ENCODE measurements around the gene FAM180A. TPM values are rescaled to one million over a fixed set of nuclear protein-coding genes. Genes with fewer than 3 reads are reported as not detected.

FAM180A gene
- total and polyA plus RNA-seq, 2 experiments from 2014 or later = not detected

DNA sequence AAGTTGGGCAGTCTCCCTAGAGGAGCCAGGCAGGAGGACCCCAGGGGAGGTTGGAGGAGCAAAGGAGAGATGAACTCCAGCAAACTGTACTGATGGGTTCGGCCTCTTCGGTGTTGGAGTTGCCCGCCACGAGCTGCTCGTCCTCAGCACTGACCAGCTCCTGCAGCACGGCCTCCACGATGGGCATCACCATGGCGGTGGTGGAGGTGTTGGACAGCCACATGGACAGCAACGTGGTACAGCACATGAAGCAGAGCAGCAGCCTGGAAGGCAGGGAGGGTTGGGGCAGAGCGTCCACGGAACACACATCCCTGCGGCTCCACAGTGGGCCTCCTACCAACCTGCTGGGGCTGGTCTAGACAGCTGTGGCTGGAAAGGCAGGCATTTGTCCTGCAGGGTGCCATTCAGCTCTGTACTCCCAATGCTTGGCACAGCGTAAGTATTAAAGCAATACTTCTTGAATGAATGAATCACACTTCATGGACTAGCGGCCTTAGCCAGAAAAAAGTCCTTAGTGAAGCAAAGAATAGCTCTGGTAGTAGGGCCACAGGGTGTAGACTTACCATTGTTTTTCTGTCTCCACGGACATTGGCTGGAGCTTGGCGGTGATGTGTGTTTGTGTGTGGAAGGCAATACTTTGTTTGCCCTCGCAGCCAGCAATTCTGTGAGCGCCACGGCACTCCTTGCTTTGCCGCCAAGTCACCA lies 42.4 kb downstream of the FAM180A start:
- H4K20me1 ChIP-seq (replicated peaks; ENCODE audit: insufficient read depth) = no peaks in the 10 kb centered on the region
- 0 out of 2 replicates have a peak, but pooled peaks cover under 1% of the 10 kb centered on the region for H3F3A ChIP-seq (replicated peaks; ENCODE audit: low read depth)
- no peaks in the 10 kb centered on the region for H3K27me3 ChIP-seq (ENCODE audit: insufficient read depth)
- H3K36me3 ChIP-seq (ENCODE audit: insufficient read depth) = no peaks in the 10 kb centered on the region
- H3K79me2 ChIP-seq (replicated peaks; ENCODE audit: insufficient read depth) = no peaks in the 10 kb centered on the region
- ATAC-seq (no peak), DNase-seq (ENCODE audit: low spot score) (no peak)
- H3K27ac ChIP-seq (ENCODE audit: low read depth) = no peak overlapping the region
- Mint-ChIP-seq H3K4me3 (no peak overlapping the region), H3K27me3 (ENCODE audit: insufficient read depth, low read depth, poor library complexity) (peaks cover 8% of the 10 kb centered on the region), H3K9me3 (no peaks in the 10 kb centered on the region), H3K4me1 (peaks cover 10% of the 10 kb centered on the region; the same call in 2 of the 3 replicates), H3K36me3 (ENCODE audit: low read depth) (no peaks in the 10 kb centered on the region; the same call in 2 of the 3 replicates), H3K27ac (no peak overlapping the region)
- no peak overlapping the region for H3K4me2 ChIP-seq
- TF ChIP-seq JUNB (IDR thresholded peaks at IDR 0.05; ENCODE audit: unreplicated experiment) (no peak), POLR2AphosphoS5 (IDR thresholded peaks at IDR 0.05; ENCODE audit: low read depth) (no peak), NANOG (IDR thresholded peaks at IDR 0.05; ENCODE audit: borderline replicate concordance) (no peak), STAT1 (IDR thresholded peaks at IDR 0.05; ENCODE audit: unreplicated experiment) (no peak), EZH2 (IDR thresholded peaks at IDR 0.05; ENCODE audit: low read depth, unreplicated experiment) (no peak), CREB1 (CRISPR knock-in tag; IDR thresholded peaks at IDR 0.05; ENCODE audit: low read depth) (no peak)
- TF ChIP-seq, protein P1, sequence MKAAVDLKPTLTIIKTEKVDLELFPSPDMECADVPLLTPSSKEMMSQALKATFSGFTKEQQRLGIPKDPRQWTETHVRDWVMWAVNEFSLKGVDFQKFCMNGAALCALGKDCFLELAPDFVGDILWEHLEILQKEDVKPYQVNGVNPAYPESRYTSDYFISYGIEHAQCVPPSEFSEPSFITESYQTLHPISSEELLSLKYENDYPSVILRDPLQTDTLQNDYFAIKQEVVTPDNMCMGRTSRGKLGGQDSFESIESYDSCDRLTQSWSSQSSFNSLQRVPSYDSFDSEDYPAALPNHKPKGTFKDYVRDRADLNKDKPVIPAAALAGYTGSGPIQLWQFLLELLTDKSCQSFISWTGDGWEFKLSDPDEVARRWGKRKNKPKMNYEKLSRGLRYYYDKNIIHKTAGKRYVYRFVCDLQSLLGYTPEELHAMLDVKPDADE (IDR thresholded peaks at IDR 0.05) = no peak
- TF ChIP-seq, protein P2, sequence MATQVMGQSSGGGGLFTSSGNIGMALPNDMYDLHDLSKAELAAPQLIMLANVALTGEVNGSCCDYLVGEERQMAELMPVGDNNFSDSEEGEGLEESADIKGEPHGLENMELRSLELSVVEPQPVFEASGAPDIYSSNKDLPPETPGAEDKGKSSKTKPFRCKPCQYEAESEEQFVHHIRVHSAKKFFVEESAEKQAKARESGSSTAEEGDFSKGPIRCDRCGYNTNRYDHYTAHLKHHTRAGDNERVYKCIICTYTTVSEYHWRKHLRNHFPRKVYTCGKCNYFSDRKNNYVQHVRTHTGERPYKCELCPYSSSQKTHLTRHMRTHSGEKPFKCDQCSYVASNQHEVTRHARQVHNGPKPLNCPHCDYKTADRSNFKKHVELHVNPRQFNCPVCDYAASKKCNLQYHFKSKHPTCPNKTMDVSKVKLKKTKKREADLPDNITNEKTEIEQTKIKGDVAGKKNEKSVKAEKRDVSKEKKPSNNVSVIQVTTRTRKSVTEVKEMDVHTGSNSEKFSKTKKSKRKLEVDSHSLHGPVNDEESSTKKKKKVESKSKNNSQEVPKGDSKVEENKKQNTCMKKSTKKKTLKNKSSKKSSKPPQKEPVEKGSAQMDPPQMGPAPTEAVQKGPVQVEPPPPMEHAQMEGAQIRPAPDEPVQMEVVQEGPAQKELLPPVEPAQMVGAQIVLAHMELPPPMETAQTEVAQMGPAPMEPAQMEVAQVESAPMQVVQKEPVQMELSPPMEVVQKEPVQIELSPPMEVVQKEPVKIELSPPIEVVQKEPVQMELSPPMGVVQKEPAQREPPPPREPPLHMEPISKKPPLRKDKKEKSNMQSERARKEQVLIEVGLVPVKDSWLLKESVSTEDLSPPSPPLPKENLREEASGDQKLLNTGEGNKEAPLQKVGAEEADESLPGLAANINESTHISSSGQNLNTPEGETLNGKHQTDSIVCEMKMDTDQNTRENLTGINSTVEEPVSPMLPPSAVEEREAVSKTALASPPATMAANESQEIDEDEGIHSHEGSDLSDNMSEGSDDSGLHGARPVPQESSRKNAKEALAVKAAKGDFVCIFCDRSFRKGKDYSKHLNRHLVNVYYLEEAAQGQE (IDR thresholded peaks at IDR 0.05; ENCODE audit: unreplicated experiment) = no peak
- TF ChIP-seq, protein P3, sequence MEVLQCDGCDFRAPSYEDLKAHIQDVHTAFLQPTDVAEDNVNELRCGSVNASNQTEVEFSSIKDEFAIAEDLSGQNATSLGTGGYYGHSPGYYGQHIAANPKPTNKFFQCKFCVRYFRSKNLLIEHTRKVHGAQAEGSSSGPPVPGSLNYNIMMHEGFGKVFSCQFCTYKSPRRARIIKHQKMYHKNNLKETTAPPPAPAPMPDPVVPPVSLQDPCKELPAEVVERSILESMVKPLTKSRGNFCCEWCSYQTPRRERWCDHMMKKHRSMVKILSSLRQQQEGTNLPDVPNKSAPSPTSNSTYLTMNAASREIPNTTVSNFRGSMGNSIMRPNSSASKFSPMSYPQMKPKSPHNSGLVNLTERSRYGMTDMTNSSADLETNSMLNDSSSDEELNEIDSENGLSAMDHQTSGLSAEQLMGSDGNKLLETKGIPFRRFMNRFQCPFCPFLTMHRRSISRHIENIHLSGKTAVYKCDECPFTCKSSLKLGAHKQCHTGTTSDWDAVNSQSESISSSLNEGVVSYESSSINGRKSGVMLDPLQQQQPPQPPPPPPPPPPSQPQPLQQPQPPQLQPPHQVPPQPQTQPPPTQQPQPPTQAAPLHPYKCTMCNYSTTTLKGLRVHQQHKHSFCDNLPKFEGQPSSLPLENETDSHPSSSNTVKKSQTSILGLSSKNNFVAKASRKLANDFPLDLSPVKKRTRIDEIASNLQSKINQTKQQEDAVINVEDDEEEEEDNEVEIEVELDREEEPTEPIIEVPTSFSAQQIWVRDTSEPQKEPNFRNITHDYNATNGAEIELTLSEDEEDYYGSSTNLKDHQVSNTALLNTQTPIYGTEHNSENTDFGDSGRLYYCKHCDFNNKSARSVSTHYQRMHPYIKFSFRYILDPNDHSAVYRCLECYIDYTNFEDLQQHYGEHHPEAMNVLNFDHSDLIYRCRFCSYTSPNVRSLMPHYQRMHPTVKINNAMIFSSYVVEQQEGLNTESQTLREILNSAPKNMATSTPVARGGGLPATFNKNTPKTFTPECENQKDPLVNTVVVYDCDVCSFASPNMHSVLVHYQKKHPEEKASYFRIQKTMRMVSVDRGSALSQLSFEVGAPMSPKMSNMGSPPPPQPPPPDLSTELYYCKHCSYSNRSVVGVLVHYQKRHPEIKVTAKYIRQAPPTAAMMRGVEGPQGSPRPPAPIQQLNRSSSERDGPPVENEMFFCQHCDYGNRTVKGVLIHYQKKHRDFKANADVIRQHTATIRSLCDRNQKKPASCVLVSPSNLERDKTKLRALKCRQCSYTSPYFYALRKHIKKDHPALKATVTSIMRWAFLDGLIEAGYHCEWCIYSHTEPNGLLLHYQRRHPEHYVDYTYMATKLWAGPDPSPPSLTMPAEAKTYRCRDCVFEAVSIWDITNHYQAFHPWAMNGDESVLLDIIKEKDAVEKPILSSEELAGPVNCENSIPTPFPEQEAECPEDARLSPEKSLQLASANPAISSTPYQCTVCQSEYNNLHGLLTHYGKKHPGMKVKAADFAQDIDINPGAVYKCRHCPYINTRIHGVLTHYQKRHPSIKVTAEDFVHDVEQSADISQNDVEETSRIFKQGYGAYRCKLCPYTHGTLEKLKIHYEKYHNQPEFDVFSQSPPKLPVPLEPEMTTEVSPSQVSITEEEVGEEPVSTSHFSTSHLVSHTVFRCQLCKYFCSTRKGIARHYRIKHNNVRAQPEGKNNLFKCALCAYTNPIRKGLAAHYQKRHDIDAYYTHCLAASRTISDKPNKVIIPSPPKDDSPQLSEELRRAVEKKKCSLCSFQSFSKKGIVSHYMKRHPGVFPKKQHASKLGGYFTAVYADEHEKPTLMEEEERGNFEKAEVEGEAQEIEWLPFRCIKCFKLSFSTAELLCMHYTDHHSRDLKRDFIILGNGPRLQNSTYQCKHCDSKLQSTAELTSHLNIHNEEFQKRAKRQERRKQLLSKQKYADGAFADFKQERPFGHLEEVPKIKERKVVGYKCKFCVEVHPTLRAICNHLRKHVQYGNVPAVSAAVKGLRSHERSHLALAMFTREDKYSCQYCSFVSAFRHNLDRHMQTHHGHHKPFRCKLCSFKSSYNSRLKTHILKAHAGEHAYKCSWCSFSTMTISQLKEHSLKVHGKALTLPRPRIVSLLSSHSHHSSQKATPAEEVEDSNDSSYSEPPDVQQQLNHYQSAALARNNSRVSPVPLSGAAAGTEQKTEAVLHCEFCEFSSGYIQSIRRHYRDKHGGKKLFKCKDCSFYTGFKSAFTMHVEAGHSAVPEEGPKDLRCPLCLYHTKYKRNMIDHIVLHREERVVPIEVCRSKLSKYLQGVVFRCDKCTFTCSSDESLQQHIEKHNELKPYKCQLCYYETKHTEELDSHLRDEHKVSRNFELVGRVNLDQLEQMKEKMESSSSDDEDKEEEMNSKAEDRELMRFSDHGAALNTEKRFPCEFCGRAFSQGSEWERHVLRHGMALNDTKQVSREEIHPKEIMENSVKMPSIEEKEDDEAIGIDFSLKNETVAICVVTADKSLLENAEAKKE (CRISPR knock-in tag; IDR thresholded peaks at IDR 0.05) = no peak
- TF ChIP-seq, protein P4, sequence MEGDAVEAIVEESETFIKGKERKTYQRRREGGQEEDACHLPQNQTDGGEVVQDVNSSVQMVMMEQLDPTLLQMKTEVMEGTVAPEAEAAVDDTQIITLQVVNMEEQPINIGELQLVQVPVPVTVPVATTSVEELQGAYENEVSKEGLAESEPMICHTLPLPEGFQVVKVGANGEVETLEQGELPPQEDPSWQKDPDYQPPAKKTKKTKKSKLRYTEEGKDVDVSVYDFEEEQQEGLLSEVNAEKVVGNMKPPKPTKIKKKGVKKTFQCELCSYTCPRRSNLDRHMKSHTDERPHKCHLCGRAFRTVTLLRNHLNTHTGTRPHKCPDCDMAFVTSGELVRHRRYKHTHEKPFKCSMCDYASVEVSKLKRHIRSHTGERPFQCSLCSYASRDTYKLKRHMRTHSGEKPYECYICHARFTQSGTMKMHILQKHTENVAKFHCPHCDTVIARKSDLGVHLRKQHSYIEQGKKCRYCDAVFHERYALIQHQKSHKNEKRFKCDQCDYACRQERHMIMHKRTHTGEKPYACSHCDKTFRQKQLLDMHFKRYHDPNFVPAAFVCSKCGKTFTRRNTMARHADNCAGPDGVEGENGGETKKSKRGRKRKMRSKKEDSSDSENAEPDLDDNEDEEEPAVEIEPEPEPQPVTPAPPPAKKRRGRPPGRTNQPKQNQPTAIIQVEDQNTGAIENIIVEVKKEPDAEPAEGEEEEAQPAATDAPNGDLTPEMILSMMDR (conservative IDR thresholded peaks at IDR 0.05; ENCODE audit: low read depth in 2 of 2) = no peak
- H3K4me1 ChIP-seq (ENCODE audit: insufficient read depth) = peaks cover 3% of the 10 kb centered on the region; the same call in 1 of the 2 replicates
- no peak overlapping the region for H3K4me3 ChIP-seq
- no peaks in the 10 kb centered on the region; the same call in 1 of the 2 replicates for H3K9me2 ChIP-seq (ENCODE audit: insufficient read depth)
- H2AFZ ChIP-seq = no peak overlapping the region
